ENCODE data around the gene COMT. TPM values are rescaled to one million over a fixed set of nuclear protein-coding genes. Genes with fewer than 3 reads are reported as not detected.

Gene COMT
- total RNA-seq, 2 experiments from 2014 or later, result 71.8 to 74.8 TPM

DNA sequence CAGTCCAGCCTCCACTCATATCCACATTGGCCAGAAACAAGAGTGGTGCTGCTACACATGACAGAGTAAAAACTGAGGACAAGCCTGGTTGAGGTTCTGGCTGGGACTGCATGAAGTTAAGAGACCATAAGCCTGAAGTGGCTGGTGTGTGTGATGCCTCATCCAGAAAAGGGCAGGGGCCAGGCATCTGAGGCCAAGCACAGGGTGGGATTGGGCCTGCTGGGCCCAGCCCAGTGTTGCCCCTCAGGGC is 49.7 kb downstream of the COMT start:
- H3K9me3 Mint-ChIP-seq, result no peaks in the 10 kb centered on the region
- H3K36me3 Mint-ChIP-seq (ENCODE audit: low read depth), result no peaks in the 10 kb centered on the region
- peaks cover 1% of the 10 kb centered on the region for H3K27me3 Mint-ChIP-seq
- POLR2A ChIA-PET, result no interaction called here
- no peak overlapping the region for H3K4me3 Mint-ChIP-seq
- H3K4me1 Mint-ChIP-seq, result peaks cover under 1% of the 10 kb centered on the region
- no peak overlapping the region for H3K27ac Mint-ChIP-seq
- CTCF ChIA-PET, result no interaction called here
- no peak for DNase-seq

DNA sequence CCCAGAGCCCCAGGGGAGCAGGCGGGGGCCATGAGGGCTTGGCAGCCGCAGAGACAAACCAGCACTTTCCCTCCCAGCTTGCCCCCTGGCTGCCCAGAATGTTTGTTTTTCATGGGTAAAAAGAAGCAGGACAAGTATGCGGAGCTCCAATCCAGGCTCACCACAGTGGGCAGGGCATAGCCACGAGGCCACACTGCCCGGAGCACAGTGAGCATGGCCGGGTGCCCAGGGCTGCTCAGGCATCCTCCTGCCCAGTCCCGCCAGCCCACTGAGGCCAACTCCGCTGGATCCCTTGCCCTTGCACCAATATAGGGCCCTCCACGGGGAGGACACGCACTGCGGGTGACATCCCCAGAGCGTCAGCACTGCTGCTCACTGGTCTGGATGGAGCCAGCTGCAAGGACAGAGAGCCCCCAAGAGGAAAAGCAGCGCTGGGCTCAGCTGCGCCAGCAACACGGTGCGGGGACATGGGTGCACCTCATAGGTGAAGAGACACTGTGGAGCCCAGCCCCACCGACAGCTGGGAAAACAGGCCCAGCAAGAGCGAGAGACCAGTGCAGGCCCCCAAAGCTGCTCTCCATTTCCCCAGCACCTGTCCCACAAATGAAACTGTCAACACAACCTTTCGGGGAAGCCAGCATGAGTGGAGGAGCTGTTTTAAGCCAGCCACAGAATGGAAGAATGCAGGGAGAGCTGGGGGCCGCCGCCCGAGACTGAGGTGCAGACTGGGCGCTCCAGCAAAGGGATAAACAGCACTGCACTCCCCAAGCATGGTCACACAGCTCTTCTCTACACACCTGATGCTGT is 50.3 kb downstream of the COMT start:
- POLR2A ChIA-PET, result no interaction called here
- Mint-ChIP-seq H3K9me3 (no peaks in the 10 kb centered on the region), H3K27ac (no peak overlapping the region), H3K4me3 (no peak overlapping the region), H3K4me1 (no peaks in the 10 kb centered on the region), H3K27me3 (no peaks in the 10 kb centered on the region), H3K36me3 (ENCODE audit: low read depth) (no peaks in the 10 kb centered on the region)
- no peak for DNase-seq
- CTCF ChIA-PET, result no interaction called here

DNA sequence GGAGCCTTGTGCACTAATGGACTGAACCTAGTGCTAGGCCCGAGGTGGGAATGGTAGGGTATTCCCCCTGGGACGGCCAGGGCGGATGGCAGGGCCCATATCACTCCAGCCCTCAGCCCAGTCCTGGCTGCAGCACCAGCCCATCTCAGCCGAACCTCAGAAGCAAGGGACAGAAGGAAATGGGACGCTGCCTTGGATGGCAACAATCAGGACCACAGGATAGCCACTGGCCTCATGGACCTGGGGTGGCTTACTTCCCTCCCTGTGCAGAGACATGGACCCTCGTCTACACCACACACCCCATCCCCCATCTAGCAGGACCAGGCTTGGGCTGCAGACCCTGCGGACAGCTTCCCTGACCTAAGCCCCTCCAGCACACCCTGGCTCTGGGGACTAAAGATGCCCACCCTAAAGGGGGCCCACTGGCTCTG is 50.9 kb downstream of the COMT start:
- no peaks in the 10 kb centered on the region for H3K36me3 Mint-ChIP-seq (ENCODE audit: low read depth)
- no peaks in the 10 kb centered on the region for H3K27me3 Mint-ChIP-seq
- ChIA-PET POLR2A (no interaction called here), CTCF (no interaction called here)
- no peak overlapping the region for H3K4me3 Mint-ChIP-seq
- H3K27ac Mint-ChIP-seq, result no peak overlapping the region
- no peaks in the 10 kb centered on the region for H3K4me1 Mint-ChIP-seq
- DNase-seq, result no peak
- no peaks in the 10 kb centered on the region for H3K9me3 Mint-ChIP-seq

DNA sequence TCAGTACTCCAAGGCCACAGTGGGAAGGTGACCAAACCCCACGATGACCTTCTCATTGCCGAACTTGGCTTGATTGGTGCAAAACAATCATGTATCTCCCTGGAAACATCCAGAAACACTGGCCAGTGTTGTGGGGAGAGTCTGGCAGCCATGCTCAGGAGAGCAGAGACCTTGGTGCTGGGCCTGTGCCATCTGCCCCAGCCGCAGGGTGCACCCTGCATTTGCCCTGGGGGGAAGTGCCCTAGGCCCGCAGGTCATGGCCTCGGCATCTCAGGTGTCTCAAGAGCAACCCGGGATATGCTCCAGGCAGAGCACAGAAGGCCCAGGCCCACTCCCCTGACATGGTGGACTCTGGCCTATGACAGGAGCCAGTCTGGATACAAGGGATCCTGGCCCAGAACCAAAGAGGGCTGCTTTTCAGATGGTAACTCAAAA is 51.4 kb downstream of the COMT start:
- H3K4me3 Mint-ChIP-seq, result no peak overlapping the region

DNA sequence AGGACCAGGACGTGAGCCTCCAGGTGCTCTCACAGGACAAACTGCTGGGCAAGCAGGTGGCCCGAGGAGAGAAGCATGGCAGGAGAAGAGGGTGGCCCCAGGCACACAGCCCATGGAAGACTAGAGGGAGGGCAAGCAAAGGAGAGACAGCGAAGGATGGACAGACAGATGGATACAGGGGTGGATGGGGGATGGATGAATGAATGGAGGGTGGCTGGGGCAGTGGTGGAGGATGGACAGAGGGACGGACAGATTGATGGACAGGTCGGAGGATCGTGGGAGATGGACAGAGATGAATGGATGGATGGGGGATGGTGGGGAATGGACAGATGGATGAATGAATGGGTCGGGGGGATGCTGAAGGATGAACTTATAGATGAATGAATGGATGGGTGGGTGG is 52.4 kb downstream of the COMT start:
- ChIA-PET POLR2A (no interaction called here), CTCF (no interaction called here)
- no peak for DNase-seq
- Mint-ChIP-seq H3K4me3 (no peak overlapping the region), H3K36me3 (ENCODE audit: low read depth) (no peaks in the 10 kb centered on the region), H3K4me1 (no peaks in the 10 kb centered on the region), H3K9me3 (no peaks in the 10 kb centered on the region), H3K27ac (no peak overlapping the region), H3K27me3 (no peaks in the 10 kb centered on the region)

More for the DNA sequence above, 51.4 kb downstream of the COMT start:
- no peak for DNase-seq
- Mint-ChIP-seq H3K27me3 (no peaks in the 10 kb centered on the region), H3K4me1 (no peaks in the 10 kb centered on the region), H3K27ac (no peak overlapping the region), H3K9me3 (no peaks in the 10 kb centered on the region), H3K36me3 (ENCODE audit: low read depth) (no peaks in the 10 kb centered on the region)
- ChIA-PET CTCF (no interaction called here), POLR2A (no interaction called here)

DNA sequence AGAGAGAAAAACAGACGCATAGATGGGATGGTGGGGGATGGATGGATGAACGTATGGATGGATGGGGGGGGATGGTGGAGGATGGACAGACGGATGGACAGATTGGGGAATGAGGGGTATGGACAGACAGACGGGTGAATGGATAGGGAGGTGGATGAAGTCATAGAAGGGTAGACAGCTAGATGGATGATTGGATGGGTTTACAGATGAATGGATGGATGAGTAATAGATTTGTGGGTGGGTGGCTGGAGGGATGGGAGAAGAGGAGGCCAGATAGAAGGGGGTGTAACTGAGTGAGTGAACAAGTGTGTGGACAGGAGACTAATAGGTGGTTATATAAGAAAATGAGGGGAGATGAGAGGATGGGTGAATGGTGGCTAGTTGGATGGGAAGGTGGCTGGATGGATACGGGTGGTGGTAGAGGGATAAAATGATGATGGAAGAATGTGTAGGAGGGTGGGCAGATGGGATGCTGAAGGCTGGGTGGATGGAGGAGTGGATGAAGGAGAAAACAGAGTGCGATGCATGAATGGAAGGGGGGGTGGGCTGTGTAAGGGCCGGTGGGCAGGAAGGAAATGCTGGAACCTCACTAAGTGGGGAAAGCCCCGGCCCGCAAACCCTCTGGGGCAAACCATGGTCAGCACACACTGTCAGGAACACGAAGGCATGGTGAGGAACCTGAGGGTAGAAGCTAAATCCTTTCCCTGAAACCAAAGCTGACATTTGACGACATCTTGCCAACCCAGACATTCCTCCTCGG is 53.5 kb downstream of the COMT start:
- POLR2A ChIA-PET, result no interaction called here
- CTCF ChIA-PET, result interaction anchor here (0.6 kb wide), 1 partner anchor 49 kb away, joined by 3 read pairs; no protein-coding TSS in a partner anchor
- no peak overlapping the region for H3K4me3 Mint-ChIP-seq
- DNase-seq, result no peak
- no peaks in the 10 kb centered on the region for H3K27me3 Mint-ChIP-seq
- no peaks in the 10 kb centered on the region for H3K9me3 Mint-ChIP-seq
- H3K27ac Mint-ChIP-seq, result no peak overlapping the region
- H3K36me3 Mint-ChIP-seq (ENCODE audit: low read depth), result no peaks in the 10 kb centered on the region
- H3K4me1 Mint-ChIP-seq, result no peaks in the 10 kb centered on the region

DNA sequence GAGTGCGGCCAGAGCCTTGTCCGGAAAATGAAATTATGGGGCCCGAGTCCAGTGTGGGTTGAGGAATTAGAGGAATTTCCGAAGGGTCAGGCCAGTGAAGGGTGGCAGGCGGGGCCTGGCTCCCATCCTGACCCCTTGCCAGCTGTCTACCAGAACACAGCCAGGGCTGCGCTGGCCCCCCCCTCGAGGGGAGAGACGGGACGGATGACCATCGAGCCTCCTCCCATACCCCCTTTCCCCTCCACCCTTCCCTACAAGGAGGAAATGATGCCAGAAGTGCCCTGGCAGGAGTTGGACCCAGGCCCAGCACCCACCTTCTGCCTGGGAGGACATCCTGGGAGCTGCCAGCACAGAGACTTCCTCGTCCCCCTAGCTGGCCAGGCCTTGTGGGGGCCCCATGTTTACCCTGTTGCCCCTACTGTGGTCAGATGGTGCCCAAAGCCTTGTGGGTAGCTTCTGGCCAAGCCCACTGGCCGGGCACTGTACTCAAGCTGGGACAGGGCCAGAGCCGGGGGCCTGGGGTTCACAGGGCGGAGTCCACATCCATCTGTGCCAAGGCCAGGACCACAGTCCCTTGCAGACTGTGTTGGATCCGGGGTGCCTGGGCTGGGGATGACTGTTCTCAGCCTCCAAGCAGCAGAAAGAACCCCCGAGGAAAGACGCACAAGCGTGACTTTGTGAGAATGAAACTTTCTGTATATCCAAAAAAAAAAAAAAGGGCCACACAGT is 54.2 kb downstream of the COMT start:
- H3K4me1 Mint-ChIP-seq, result no peaks in the 10 kb centered on the region
- DNase-seq, result no peak
- no peaks in the 10 kb centered on the region for H3K9me3 Mint-ChIP-seq
- H3K27ac Mint-ChIP-seq, result no peak overlapping the region
- ChIA-PET CTCF (interaction anchor here (0.6 kb wide), 1 partner anchor 49 kb away, joined by 3 read pairs; no protein-coding TSS in a partner anchor), POLR2A (no interaction called here)
- H3K27me3 Mint-ChIP-seq, result no peaks in the 10 kb centered on the region
- no peaks in the 10 kb centered on the region for H3K36me3 Mint-ChIP-seq (ENCODE audit: low read depth)
- H3K4me3 Mint-ChIP-seq, result no peak overlapping the region

DNA sequence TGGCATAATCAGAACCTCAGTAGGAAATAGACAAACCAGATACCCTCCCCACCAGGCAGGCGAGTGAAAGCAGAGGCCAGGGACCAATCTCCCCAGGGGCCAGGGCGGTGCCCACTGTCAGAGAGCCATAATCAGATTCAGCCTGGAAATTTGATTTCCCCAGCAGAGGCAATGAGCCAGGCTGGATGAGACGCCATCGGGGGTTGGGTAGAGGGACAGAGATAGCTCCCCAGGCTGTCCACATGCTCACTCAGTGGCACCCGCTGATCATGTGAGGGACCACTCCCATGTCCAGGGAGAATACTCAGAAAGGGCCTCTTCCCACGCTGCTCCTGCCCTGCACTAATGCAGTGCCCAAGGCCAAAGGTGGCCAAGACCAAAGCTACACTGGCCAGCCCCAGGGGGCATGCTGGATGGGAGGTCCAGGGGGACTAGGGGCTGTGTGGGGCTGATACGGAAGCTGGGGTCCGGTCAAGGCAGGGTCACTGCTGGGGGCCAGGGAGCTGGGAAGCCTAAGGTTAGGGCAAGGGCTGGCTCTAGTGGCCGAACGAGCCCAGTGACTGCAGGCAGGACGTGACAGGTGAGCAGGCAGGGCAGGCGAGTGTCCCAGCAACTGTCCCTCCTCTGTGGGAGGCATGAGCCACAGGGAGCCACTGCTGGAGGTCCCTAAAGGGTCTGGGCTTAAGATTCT is 55.3 kb downstream of the COMT start:
- no peak overlapping the region for H3K4me3 Mint-ChIP-seq
- ChIA-PET CTCF (interaction anchor here (0.6 to 0.8 kb wide), 2 partner anchors 37 to 45 kb away, joined by 3 read pairs; no protein-coding TSS in a partner anchor), POLR2A (no interaction called here)
- no peak for DNase-seq
- H3K27ac Mint-ChIP-seq, result no peak overlapping the region
- H3K4me1 Mint-ChIP-seq, result no peaks in the 10 kb centered on the region
- no peaks in the 10 kb centered on the region for H3K9me3 Mint-ChIP-seq
- H3K27me3 Mint-ChIP-seq, result no peaks in the 10 kb centered on the region
- no peaks in the 10 kb centered on the region for H3K36me3 Mint-ChIP-seq (ENCODE audit: low read depth)

DNA sequence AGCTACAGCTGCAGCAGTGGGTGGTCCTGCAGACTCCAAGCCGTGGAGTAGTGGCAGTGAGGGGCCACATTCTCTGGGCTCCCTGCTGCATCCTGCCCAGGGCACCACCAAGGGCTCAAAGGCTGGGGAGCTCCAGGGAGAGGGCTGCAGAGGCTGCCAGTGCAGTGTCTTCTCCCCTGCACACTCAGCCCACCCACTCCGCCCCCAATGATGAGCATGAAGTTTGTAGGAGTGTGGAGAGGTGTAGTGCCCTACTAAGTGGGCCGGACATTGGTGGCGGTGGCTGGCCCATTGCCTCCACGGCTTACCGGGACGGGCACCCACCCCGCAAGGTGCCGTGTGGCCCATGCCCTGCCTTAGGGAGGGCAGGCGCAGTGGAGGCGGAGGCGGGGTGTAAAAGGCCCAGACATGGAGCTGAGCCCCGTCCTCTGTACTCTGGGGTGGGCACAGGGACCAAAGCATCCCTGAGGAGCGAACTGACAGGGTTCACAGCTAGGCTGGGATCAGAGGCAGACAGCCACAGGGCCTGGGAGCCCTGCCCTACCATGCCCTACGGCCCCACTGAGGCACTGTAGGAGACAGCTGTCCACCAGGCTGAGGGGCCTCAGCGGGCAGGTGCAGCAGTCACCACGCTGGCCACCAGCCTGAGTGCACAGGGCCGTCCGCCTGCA is 56.1 kb downstream of the COMT start:
- POLR2A ChIA-PET, result no interaction called here
- H3K27ac Mint-ChIP-seq, result no peak overlapping the region
- H3K4me1 Mint-ChIP-seq, result no peaks in the 10 kb centered on the region
- CTCF ChIA-PET, result interaction anchor here (0.8 kb wide), 1 partner anchor 36 kb away, joined by 3 read pairs; no protein-coding TSS in a partner anchor
- no peaks in the 10 kb centered on the region for H3K36me3 Mint-ChIP-seq (ENCODE audit: low read depth)
- no peak overlapping the region for H3K4me3 Mint-ChIP-seq
- DNase-seq, result no peak
- no peaks in the 10 kb centered on the region for H3K27me3 Mint-ChIP-seq
- no peaks in the 10 kb centered on the region for H3K9me3 Mint-ChIP-seq

DNA sequence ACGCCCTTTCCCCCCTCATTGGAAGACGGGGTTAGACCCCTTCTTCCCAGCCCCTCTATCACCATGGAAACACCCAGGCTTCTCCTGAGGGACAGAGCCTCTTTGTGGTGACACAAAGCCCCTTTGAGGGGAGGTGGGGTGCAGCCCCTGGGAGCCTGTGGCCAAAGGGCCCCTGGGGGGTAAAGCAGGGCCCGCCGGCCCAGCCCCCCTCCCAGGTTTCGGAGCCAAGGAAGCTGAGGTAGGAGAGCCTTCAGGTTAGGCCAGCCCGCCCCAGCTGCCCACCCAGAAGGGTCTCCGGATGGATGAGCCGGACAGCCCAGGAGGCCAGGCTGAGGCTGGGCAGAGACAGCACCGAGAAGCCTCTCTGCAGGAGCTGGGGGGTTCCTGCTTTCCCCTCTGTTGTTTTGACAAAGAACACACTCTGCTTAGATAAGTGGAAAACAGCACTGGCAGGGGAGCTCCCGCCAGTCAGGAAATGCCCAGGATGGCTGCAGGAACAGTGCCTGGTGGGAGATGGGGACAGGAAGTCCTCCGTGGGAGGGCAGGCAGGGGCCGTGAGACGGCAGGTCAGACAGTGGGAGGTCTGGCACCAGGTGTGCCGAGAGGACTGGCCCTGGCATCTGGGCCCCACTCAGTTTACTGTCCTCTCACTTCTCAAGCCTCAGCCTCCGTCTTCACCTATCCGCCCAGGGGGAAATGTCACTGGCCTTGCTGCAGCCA is 56.8 kb downstream of the COMT start:
- Mint-ChIP-seq H3K27ac (no peak overlapping the region), H3K9me3 (peaks cover 5% of the 10 kb centered on the region), H3K36me3 (ENCODE audit: low read depth) (peaks cover 3% of the 10 kb centered on the region), H3K27me3 (peaks cover 5% of the 10 kb centered on the region), H3K4me1 (no peaks in the 10 kb centered on the region), H3K4me3 (no peak overlapping the region)
- ChIA-PET POLR2A (no interaction called here), CTCF (no interaction called here)
- no peak for DNase-seq

DNA sequence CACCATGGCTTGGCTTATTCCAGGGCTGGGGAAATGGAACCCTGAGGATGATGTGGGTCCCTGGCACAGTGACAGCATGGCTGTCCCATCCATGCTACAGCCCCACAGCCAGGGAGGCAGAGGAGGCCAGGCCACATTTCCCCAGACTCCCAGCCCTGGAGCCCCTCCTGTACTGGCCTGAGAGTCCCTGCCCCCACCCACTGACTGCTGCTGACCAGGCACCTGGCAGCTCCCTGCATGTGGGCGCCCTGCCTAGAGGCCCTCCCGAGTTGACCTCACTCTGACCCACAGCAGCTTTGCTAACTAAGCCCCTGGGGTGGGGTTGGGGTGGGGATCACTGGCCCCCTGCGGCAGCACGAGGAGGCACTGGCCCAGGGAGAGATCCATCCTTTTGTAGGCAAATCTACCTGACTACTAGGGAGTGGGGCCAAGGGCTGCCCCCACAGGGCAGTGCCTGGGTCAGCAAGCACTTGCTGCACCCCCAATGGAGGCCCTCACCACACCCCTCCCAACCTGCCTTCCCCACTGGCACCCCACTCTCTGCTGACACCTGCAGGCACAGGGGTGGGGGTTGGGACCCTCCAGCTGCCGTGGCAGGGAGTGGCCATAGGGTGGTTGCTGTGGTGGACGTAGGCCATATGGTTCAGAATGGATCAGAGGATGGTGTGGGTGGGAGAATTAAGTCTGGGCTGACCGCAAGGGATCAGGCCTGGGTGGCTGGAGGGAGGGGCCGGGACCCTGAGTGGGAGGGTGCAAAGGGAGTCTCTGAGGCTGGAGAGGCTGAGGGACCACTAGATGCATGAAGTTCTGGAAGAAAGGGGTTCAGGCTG is 57.6 kb downstream of the COMT start:
- ChIA-PET CTCF (no interaction called here), POLR2A (no interaction called here)
- Mint-ChIP-seq H3K27ac (peak overlapping the region; percentile 2), H3K36me3 (ENCODE audit: low read depth) (peaks cover 3% of the 10 kb centered on the region), H3K9me3 (peaks cover 10% of the 10 kb centered on the region), H3K4me1 (no peaks in the 10 kb centered on the region), H3K27me3 (peaks cover 9% of the 10 kb centered on the region), H3K4me3 (no peak overlapping the region)
- DNase-seq, result no peak

All from activated CD4-positive, alpha-beta T cell treated with anti-CD3 and anti-CD28 coated beads, Interleukin-2, amount 10 ng/mL, durations not matched to agents 7 days and 5 days (primary cell).